ENCODE data around the gene HIBADH.
"Not testable (repeated sequence)": the region's sequence is repeated elsewhere in the genome, so short reads cannot be mapped to it uniquely, and the experiment has no call there.

Gene HIBADH

DNA sequence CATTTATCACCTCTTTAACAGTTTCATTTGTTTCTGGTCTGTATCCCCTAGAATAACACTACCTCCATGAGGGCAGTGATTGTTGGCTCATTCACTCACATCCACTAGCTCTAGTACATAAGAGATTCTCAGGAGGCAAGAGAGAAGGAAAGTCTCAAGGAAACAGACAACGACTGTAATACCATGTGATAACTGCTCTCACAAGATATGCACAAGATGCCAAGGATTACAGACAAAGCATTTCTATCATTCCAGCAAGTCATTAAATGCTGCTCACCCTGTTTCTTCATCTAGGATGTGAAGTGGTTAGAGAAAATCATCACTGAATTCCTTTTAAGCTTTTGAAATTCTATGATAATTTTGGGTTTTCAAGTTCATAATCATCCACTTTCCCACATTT, 115.3 kb downstream of the HIBADH start:
- DNase-seq (ENCODE audit: low read depth) = no peak

DNA sequence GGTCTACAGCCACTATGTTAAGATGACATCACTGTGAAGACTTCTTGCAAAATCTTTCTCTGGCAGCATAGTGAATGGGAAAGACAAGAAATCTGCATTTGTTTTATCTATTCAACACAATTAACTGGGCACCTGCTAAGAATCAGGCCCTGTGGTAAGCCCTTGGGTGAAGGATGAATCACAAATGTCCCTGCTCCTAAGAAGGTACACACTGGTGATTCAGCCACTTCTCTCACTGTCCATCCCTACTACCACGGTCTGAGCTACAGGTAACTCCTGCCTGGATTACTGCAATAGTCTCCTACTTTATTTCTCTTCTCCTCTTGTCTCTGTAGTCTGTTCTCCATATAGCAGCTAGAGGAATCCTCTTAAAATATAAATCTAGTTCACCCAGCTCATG, 116.1 kb downstream of the HIBADH start:
- DNase-seq (ENCODE audit: low read depth) = no peak

- no peak for DNase-seq (ENCODE audit: low read depth)
Observed at GRCh38 chr7:27535795-27536194, 126.9 kb downstream of the HIBADH start.

- DNase-seq (ENCODE audit: low read depth) = no peak
Observed at GRCh38 chr7:27533652-27534081, 129.0 kb downstream of the HIBADH start.

DNA sequence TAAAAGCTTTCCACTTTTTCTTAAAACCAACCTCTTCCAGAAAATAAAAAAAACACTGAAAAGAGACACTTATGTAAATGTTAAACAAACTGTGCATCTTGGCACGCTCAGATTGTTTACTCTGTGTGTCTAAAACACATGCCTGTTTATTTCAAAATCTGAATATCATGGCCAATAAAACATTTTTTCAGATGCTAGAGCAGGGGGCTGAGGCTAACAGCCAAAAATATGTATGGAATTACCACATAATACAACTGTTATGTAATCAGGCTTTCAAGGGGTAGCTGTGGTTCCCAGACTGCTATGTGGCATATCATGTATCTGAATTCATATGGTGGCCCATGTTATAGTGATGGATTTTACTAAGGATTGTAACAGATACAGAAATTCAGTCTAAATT, 130.4 kb downstream of the HIBADH start:
- no peak for DNase-seq (ENCODE audit: low read depth)

GRCh38 chr7:27527348-27527714, 135.4 kb downstream of the HIBADH start:
- DNase-seq (ENCODE audit: low read depth) = no peak

DNA sequence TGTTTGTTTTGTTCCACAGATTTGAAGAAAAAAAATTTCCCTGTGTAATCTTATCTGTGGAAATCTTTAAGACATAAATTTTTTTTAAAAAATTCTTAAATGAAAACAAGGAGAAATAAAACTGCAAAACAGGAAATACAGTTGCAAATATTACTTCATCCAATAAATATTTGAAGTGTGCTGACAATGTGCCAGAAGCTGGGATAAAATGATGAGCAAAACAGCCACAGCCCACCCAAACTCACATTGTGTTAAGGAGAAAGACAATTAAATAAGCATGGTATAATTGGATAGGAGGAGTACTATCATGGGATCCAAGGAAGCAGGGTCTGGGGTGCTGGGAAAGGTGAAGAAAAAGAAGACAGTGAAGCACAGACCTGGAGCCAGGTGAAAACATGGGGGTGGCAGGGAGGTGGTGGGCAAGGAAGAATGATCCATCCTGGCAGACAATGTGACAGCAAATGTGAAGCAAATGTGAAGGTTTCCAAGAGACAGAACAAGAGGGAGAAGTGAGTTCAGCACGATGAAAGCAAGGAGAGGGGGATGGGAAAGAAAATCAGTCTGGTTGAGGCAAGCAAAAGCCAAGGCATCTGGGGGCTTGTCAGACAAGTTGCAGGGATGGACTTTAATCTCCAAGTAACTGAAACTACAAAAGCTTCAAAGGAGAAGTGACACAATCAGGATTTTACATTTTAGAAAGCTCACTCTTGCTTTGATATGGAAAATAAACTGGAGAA, 135.9 kb downstream of the HIBADH start:
- DNase-seq (ENCODE audit: low read depth) = no peak

DNA sequence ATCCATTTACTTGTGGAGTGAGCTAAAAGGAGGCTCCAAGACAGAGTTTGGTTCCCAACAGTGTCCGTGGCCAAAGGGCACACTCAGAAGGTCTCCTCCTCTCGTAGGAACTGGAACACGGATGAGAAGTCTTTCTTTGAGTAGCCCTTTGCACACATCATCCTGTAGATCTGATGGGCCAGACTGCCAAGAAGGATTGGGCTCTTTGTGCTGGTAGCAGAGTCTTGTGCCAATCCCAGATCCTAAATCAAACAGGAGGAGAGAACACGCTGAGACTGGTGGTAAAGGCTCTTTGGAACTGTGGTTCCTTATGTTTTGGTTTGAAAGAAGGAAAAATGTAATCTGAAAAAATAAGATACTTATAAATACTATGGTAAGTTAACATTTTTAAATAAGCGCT, 136.6 kb downstream of the HIBADH start:
- no peak for DNase-seq (ENCODE audit: low read depth)

- DNase-seq (ENCODE audit: low read depth) = no peak
Observed at GRCh38 chr7:27523321-27523720, 139.4 kb downstream of the HIBADH start.

DNA sequence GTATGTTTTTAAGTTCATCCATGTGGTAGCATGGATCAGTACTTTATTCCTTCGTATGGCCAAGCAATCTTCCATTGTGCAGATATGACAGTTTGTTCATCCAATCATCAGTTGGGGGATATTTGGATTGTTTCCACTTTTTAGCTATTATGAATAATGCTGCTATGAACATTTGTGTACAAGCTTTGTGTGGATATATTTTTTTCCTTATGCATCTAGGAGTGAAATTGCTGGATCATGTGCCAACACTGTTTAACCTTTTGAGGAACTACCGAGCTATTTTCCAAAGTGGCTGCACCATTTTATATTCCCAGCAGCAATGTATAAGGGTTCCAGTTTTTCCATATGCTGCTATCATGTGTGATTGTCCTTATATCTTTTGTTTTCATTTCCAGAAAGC, 140.1 kb downstream of the HIBADH start:
- no peak for DNase-seq (ENCODE audit: low read depth)

GRCh38 chr7:27520815-27521790, 141.6 kb downstream of the HIBADH start:
- DNase-seq (ENCODE audit: low read depth) = no peak

GRCh38 chr7:27519793-27520469, 142.8 kb downstream of the HIBADH start:
- DNase-seq (ENCODE audit: low read depth) = no peak

DNA sequence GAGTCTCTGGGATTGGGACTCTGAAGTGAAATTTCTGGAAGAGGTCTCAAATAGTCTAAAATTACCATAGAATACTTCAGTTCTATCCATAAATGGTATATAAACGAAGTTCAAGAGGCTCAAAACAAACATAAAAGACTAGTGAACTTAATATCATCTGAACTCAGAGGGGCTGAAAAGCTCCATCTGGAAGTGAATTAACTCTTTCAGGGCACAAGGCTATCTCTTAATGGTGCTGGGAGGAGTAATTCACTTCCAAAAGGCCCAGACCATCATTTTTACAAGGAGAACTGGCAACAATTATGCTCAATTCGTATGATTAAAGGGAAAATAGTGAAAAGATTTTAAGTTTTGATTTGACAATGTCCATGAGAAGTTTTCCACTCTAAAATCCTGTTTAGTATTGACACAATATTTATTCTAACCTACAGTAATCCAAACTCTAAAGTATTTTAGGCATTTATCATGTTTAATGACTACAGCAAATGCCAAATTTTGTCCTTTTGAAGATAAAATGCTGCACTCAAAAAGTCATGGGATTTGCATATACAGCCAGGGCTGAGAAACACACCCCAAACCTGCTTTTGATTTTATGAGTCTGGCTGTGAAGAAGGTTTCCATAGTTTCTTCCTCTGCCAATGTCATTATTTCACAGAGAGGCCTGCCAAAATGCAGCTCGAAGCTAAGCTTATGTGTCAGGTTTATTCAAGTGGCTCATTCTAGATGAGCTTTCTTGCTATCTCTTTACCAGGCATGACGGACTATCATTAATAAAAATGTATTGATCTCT, 143.9 kb downstream of the HIBADH start:
- no peak for DNase-seq (ENCODE audit: low read depth)

DNA sequence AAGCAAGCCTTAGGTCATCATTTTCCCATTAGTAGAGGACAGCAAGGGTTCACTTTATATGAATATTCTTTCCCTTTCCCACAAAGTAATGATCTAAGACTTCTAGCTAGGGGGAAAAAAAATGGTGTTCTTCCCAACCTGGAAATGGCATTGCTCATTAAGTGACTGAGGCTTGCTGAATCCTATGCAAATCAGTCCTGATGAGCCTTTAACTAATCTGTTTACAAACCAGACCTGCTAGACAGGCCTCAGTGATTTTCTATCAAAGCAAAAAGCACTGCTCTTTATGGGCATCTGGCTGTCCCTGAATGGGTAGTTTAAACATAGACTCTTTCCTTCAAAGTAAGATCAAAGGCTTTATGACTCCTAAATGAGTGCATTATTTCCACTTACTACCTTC, 146.3 kb downstream of the HIBADH start:
- DNase-seq (ENCODE audit: low read depth) = no peak

DNA sequence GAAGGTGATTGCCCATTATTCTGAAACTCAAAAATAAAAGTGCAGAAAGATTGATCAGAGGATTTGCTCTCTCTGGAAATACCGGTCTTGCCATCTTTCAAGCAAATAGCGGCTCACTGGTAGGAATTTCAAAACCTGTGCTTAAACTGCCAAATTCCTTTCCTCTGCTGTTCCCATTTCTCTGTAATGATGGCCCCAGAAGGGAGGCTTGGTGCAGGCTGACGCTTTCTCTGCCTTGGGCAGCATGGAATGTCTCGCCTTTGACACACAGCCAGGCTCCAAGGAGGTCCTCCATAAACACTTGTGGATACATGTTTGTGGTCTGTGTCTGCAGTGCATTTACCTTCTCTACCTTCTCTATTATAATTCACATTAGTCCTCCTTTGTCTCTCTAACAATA, 146.8 kb downstream of the HIBADH start:
- DNase-seq (ENCODE audit: low read depth) = no peak

DNA sequence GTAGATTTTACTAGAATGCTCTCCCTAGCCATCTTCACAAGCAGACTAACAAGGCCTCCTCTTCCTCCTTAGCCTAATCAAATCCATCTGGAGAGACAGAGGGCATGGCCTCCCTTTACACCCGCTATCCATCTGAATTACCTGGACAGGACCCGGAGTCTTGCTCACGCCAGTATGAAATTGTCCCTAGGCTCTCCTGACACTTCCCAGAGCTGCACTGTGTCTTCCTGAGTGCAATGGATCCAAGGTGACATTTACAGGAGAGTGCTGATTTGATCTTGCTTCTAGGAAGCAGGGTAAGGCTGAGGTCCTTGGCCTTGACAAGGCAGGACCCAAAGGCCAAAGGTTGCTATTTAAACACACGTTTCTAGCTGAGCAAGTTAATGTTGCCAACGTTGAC, 147.8 kb downstream of the HIBADH start:
- no peak for DNase-seq (ENCODE audit: low read depth)

GRCh38 chr7:27513885-27514284, 148.8 kb downstream of the HIBADH start:
- no peak for DNase-seq (ENCODE audit: low read depth)

DNA sequence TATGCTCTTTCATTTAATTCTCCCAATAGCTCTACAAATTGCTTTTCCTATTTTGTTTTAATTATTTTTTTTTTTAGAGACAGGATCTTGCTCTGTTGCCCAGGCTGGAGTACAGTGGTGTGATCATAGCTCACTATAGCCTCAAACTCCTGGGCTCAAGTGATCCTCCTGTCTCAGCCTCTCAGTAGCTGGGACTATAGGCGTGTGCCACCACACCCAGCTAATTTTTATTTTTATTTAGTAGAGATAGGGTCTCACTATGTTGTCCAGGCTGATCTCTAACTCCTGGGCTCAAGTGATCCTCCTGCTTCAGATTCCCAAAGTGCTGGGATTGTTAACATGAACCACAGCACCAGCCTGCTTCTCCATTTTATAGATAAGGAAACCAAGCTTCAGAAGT, 151.3 kb downstream of the HIBADH start:
- not testable (repeated sequence) for DNase-seq (ENCODE audit: low read depth)

- DNase-seq (ENCODE audit: low read depth) = no peak
Observed at GRCh38 chr7:27510541-27510940, 152.1 kb downstream of the HIBADH start.

GRCh38 chr7:27501879-27502278, 160.8 kb downstream of the HIBADH start:
- DNase-seq (ENCODE audit: low read depth) = not testable (repeated sequence)

DNA sequence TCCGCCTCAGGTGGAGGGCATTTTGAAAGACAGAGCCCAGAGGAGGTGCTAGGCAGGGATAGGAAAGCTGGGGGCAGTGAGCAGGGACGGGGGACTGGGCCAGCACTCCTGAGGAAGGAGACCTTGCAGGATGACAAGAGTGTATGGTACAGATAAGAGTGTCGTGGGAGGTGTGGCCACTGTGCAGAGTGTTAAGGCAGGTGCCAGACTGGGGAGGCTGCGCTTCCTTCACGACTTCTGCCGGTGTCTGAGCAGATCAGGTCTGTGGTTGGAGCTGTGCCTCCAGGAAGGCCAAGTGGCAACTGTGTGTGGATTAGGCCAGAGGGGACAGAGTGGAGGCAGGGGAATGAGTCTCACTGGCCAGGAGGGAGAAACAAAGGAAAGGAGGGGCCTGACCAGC, 161.7 kb downstream of the HIBADH start:
- DNase-seq (ENCODE audit: low read depth) = no peak

GRCh38 chr7:27492224-27492623, 170.5 kb downstream of the HIBADH start:
- DNase-seq (ENCODE audit: low read depth) = no peak

Data from T-helper 22 cell (primary cell).